ENCODE results near the gene MMP28. TPM values are rescaled to one million over a fixed set of nuclear protein-coding genes. Genes with fewer than 3 reads are reported as not detected.

MMP28 gene
- total RNA-seq, 2 donors from 2014 or later, result 12.8 to 146 TPM

- Histone ChIP-seq H3K4me3 (no peak overlapping the region), H3K27ac (no peak overlapping the region), H3K4me1 (replicated peaks) (no peaks in the 10 kb centered on the region), H3K9me3 (no peaks in the 10 kb centered on the region), H3K36me3 (no peaks in the 10 kb centered on the region), H3K27me3 (replicated peaks; ENCODE audit: insufficient read depth) (no peaks in the 10 kb centered on the region)
- DNase-seq (ENCODE audit: low spot score), result no peak
- intact Hi-C loops (cut with DNase I), result no loop called here
- 69% methylated on average over 3 of the region's 3 CpGs for WGBS
- no peak for TF ChIP-seq POLR2AphosphoS5 (IDR thresholded peaks at IDR 0.05)
- TF ChIP-seq POLR2A (IDR thresholded peaks at IDR 0.05), result no peak
- TF ChIP-seq CTCF (IDR thresholded peaks at IDR 0.05), result no peak
Measured at GRCh38 chr17:35793257-35793656, 2.2 kb downstream of the MMP28 start.

DNA sequence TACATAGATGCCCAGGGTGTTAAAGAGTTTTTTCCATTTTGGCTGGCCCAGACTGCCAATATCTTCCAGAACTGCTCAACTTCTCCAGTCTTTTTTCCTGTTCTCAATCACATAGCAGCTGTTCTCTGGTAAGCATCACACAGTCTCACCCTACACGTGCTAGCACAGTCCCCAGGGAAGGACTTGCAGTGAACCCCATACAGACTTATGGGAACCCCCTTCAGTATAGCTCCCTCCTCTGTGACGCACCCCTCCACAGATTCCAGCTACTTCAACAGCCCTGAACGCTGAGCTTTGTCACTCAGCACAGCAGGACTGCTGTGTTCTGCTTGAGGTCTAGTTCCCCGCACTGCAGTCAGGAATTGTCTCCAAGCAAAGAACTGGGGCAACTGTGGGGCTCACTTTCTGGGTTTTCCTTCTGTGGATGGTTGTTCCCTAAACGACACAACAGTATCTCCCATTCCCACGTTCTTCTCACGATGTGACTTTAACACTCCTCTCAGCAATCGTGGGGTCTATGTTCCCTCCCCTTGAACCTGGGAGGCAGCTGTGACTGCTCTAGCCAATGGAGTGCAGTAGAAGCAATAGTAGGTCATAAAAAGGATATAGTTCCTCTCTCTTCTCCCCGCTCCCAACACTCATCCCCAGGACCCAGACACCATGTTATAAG is 3.6 kb downstream of the MMP28 start:
- no peaks in the 10 kb centered on the region for H3K9me3 ChIP-seq
- 56% methylated on average over 9 of the region's 9 CpGs for WGBS
- intact Hi-C loops (cut with DNase I), result no loop called here
- H3K27me3 ChIP-seq (replicated peaks; ENCODE audit: insufficient read depth), result no peaks in the 10 kb centered on the region
- DNase-seq (ENCODE audit: low spot score), result no peak
- no peaks in the 10 kb centered on the region for H3K4me1 ChIP-seq (replicated peaks)
- no peak overlapping the region for H3K4me3 ChIP-seq
- no peak for TF ChIP-seq CTCF (IDR thresholded peaks at IDR 0.05)
- no peak for TF ChIP-seq POLR2A (IDR thresholded peaks at IDR 0.05)
- no peak for TF ChIP-seq POLR2AphosphoS5 (IDR thresholded peaks at IDR 0.05)
- no peak overlapping the region for H3K27ac ChIP-seq
- H3K36me3 ChIP-seq, result no peaks in the 10 kb centered on the region

- 93% methylated on average over 3 of the region's 3 CpGs for WGBS
- intact Hi-C loops (cut with DNase I), result no loop called here
- Histone ChIP-seq H3K27me3 (replicated peaks; ENCODE audit: insufficient read depth) (no peaks in the 10 kb centered on the region), H3K4me1 (replicated peaks) (no peaks in the 10 kb centered on the region), H3K27ac (no peak overlapping the region), H3K4me3 (no peak overlapping the region), H3K36me3 (no peaks in the 10 kb centered on the region), H3K9me3 (no peaks in the 10 kb centered on the region)
- DNase-seq (ENCODE audit: low spot score), result no peak
- no peak for TF ChIP-seq CTCF (IDR thresholded peaks at IDR 0.05)
- TF ChIP-seq POLR2A (IDR thresholded peaks at IDR 0.05), result no peak
- TF ChIP-seq POLR2AphosphoS5 (IDR thresholded peaks at IDR 0.05), result no peak
Measured at GRCh38 chr17:35790841-35791240, 4.6 kb downstream of the MMP28 start.

- Histone ChIP-seq H3K4me3 (no peak overlapping the region), H3K9me3 (no peaks in the 10 kb centered on the region), H3K36me3 (no peaks in the 10 kb centered on the region), H3K4me1 (replicated peaks) (peaks cover 3% of the 10 kb centered on the region), H3K27ac (no peak overlapping the region), H3K27me3 (replicated peaks; ENCODE audit: insufficient read depth) (no peaks in the 10 kb centered on the region)
- intact Hi-C loops (cut with DNase I), result no loop called here
- WGBS, result 43% methylated on average over 2 of the region's 2 CpGs
- DNase-seq (ENCODE audit: low spot score), result no peak
- TF ChIP-seq POLR2A (IDR thresholded peaks at IDR 0.05) (no peak), POLR2AphosphoS5 (IDR thresholded peaks at IDR 0.05) (no peak), CTCF (IDR thresholded peaks at IDR 0.05) (no peak)
Measured at GRCh38 chr17:35788477-35789368, 6.7 kb downstream of the MMP28 start.
